Activated naive CD4-positive, alpha-beta T cell treated with anti-CD3 and anti-CD28 coated beads, Interleukin-2, amount 50 U/mL, for 24 hours (primary cell): Measurements from ENCODE around the gene SH3RF3.

Experiments
- H3K27ac Mint-ChIP-seq: one replicate; pipeline ENCODE4 v1.8.0; 2021; ENCODE audit warnings: mild to moderate bottlenecking, mixed read lengths
- H3K27me3 Mint-ChIP-seq: one replicate; pipeline ENCODE4 v1.8.0; 2021; ENCODE audit warnings: mixed read lengths
- H3K36me3 Mint-ChIP-seq: one replicate; pipeline ENCODE4 v1.8.0; 2021; ENCODE audit warnings: mixed read lengths
- H3K4me1 Mint-ChIP-seq: one replicate; pipeline ENCODE4 v1.8.0; 2021; ENCODE audit warnings: mixed read lengths
- H3K4me3 Mint-ChIP-seq: one replicate; pipeline ENCODE4 v1.8.0; 2021; ENCODE audit warnings: mild to moderate bottlenecking, mixed read lengths
- H3K9me3 Mint-ChIP-seq: one replicate; pipeline ENCODE4 v1.8.0; 2021; ENCODE audit warnings: mixed read lengths

The SH3RF3 gene

DNA sequence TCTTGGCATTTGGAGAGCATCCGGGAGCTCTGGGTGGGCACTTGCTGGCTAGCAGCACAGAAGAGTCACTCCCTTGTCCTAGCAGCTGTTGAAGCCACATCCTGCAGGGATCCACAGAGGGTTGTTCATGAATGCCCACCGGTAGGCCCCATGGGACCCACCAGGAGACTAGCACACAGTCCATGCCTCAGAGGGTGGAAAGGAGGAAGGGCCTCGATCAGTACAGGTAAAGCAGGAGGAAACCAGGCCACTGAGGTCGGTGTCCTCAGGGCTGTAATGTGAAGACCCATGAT is 279.0 kb downstream of the SH3RF3 start:
- Mint-ChIP-seq H3K27me3 (no peaks in the 10 kb centered on the region), H3K4me3 (no peak overlapping the region), H3K36me3 (no peaks in the 10 kb centered on the region), H3K9me3 (no peaks in the 10 kb centered on the region), H3K27ac (no peak overlapping the region), H3K4me1 (no peaks in the 10 kb centered on the region)

DNA sequence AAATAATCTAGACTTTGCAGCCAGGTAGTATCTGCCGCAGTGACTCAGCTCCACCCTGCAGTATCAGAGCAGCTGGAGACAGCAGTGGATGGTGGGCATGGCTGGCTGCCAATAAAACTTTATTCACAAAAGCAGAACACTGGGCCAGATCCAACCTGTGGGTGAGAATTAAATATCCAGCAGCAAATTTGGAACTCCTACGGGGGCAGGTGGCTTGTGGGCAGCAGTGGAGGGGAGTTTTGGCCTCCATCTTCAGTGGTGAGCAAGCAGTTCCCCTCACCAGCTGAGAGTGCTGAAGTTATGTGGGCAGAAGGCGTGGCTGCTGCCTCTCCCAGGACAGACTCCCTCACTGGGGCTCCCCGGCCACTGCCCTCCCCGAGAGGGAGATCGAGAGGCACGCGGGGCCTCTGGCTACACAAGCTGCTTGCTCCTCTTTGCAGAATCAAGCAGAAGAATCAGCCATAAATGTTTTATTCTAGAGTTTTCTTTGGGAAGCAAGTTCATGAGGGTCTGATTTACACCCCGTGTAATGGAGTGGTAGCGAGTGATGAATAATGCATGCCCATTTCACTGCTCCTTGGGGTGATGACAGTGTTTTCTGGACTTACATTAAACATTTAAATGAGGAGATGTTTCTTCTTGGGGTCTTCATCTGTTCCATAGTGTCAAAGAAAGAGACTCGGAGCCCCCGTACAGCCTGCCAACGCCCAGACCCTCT is 280.5 kb downstream of the SH3RF3 start:
- Mint-ChIP-seq H3K9me3 (no peaks in the 10 kb centered on the region), H3K4me1 (no peaks in the 10 kb centered on the region), H3K36me3 (no peaks in the 10 kb centered on the region), H3K27me3 (no peaks in the 10 kb centered on the region), H3K4me3 (no peak overlapping the region), H3K27ac (no peak overlapping the region)

DNA sequence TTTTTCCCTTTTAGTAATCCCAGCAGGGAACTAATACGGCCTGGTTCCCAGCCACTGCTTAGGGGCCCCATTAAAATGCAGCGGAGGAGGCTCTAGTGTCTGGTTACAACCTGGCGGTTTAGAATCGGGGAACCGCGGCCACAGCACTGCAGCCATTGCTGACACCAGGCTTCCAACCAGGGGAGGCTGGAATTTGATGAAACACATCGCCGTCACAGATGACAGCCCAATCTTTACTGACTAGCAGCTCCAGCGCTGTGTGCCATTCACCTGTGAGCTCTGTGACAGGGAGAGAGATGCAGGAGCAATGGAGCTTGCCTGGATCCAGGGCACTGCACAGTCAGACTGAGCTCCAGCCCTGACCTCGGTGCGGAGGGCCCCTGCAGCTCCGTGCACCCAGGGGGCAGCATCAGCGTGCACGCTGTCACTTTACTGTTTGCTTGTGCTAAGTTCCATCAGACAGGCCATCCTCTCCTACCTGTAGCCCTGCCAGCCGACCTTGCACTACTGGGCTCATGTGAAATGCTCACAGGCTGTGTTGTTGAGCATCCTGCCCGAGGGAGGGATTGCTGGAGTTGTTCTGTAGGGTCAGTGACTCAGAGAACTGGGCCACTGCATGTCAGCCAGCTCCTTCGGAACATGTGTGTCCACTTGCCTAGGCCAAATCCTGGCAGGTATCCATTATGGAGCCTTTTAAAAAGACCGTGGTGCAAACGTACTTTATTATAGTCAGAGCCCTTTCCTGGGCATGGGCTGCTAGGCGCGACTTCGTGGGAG is 281.2 kb downstream of the SH3RF3 start:
- Mint-ChIP-seq H3K4me1 (no peaks in the 10 kb centered on the region), H3K36me3 (no peaks in the 10 kb centered on the region)

DNA sequence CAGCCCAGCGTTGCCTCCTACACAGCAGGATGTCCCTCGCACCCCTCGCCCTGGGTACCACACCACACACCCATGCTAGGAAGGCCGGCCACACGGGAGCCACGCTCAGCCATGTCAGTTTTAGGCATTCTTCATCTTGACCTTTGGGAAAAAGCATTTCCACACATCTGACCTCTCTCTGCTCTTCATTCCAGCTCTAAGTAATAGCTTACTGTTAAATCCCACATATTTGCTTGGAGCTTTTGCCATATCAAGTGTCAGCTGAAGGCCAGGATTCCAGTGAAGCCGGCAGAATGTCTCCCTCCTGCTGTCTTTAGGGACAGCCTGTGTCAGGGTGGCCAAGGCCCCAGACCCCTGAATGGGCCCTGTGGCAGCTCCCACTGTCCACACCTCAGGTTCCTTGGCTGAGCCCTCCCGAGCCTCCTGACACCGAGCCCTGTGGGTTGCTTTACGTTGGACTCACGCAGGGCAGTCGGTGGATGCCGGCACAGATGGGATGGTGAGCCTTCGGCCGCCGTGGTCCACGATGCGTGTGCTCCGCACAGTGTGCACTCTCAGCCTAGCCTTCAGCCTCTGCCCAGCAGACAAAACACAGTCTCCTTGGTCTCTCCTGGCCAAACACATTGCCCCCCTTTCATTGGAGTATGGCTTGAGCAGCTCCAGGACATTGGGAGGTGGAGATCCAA is 282.8 kb downstream of the SH3RF3 start:
- H3K27me3 Mint-ChIP-seq = no peaks in the 10 kb centered on the region
- H3K4me1 Mint-ChIP-seq = no peaks in the 10 kb centered on the region
- no peak overlapping the region for H3K4me3 Mint-ChIP-seq
- H3K27ac Mint-ChIP-seq = no peak overlapping the region
- no peaks in the 10 kb centered on the region for H3K36me3 Mint-ChIP-seq
- H3K9me3 Mint-ChIP-seq = no peaks in the 10 kb centered on the region

More for the DNA sequence above, 281.2 kb downstream of the SH3RF3 start:
- Mint-ChIP-seq H3K4me3 (no peak overlapping the region), H3K9me3 (no peaks in the 10 kb centered on the region), H3K27ac (no peak overlapping the region), H3K27me3 (no peaks in the 10 kb centered on the region)

DNA sequence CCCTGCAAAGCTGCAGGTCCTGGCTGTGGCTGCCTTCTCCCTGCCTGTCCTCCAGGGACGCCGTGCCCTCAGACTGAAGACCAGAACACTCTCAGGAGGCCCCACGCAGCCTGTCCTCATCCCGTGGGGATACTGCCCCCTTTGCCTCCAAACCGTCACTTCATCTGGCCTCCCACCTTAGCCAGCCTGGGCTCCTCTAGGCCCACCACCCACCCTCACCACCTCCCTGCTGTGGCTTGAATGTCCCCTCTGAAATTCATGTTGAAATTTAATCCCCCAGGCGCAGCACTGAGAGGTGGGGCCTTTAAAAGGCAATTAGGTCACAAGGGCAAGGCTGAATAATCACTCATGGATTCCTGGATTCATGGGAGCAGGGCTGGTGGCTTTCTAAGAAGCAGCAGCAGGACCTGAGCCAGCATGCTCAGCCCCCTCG is 286.6 kb downstream of the SH3RF3 start:
- Mint-ChIP-seq H3K9me3 (no peaks in the 10 kb centered on the region), H3K4me1 (no peaks in the 10 kb centered on the region), H3K36me3 (no peaks in the 10 kb centered on the region), H3K27ac (no peak overlapping the region), H3K27me3 (no peaks in the 10 kb centered on the region), H3K4me3 (no peak overlapping the region)

DNA sequence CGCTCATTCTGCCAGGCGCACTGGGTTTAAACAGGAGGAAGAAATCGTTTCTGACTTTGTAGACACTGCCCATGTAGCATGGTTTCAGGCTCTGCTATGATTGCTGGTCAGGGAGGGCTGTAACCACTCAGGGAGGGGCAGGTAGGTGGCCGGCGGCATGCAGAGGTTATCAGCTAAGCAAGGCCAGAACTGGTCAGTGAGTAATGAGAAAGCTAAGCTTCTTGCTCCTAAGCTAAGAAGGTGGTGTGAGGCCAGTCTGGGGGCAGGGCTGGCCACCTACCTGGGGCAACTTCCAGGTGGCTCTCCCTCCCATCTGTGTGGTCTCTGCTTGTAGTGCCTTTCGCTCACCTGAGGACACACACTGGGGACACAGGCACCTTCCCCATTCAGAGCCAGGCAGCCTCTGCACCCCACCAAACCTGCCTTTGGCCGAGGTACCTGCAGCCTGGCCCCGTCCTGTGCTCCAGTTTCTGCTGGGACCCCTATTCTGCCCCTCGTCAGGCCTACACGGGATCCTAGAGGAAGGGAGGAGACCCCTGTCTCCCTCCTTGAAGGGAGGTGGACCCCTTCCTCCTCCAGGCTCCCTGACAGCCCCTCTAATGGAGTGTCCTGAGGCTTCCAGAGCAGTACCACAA is 288.8 kb downstream of the SH3RF3 start:
- Mint-ChIP-seq H3K27me3 (no peaks in the 10 kb centered on the region), H3K4me1 (no peaks in the 10 kb centered on the region), H3K36me3 (no peaks in the 10 kb centered on the region), H3K4me3 (no peak overlapping the region), H3K9me3 (no peaks in the 10 kb centered on the region), H3K27ac (no peak overlapping the region)

DNA sequence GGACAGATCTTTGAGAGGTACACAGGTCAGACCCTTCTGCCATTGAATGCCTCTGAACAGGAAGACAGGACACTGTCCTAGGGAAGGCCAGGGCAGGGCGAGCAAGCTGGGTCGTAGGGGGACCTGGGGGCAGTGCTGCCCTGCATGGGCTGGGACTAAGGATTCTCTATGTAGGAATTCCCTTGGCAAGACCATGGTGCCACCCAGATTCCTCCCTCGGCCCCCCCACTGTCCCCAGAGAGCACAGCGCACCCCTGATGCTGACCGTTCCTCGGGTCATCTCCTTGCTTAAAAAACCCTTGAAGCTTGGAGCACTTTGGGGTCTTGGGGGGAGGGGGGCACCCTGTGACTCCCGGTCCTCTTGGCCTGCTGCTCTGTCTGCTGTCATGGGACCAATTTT is 289.7 kb downstream of the SH3RF3 start:
- no peaks in the 10 kb centered on the region for H3K27me3 Mint-ChIP-seq
- no peaks in the 10 kb centered on the region for H3K36me3 Mint-ChIP-seq
- H3K4me3 Mint-ChIP-seq = no peak overlapping the region
- H3K9me3 Mint-ChIP-seq = no peaks in the 10 kb centered on the region
- no peak overlapping the region for H3K27ac Mint-ChIP-seq
- no peaks in the 10 kb centered on the region for H3K4me1 Mint-ChIP-seq

DNA sequence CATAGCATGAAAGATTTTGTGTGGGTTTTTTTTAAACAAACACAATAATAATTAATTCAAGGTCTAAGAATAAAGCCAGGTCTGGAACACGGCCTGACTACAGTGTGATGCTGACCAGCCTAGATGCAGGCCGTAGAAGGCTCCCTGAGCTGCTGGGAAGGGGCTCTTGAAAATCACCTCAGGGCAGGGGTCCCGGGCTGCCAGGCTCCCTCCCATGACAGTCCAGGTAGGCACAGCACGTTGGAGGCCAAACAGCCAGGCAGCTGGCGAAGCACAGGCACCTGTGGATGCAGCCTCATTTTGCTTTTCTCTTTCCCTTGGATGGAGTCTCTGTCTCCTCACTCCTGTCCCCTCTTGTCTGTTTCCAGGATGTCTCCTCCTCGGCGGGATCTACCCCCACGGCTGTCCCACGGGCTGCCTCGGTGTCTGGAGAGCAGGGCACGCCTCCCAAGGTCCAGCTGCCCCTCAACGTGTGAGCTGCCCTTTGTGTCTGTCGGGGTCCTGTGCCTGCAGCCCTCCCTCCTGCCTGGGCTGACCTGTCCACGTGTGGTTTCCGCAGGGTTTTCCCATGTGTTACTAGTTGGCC is 290.3 kb downstream of the SH3RF3 start:
- Mint-ChIP-seq H3K4me1 (no peaks in the 10 kb centered on the region), H3K27ac (no peak overlapping the region), H3K4me3 (no peak overlapping the region), H3K27me3 (no peaks in the 10 kb centered on the region), H3K36me3 (no peaks in the 10 kb centered on the region), H3K9me3 (no peaks in the 10 kb centered on the region)

DNA sequence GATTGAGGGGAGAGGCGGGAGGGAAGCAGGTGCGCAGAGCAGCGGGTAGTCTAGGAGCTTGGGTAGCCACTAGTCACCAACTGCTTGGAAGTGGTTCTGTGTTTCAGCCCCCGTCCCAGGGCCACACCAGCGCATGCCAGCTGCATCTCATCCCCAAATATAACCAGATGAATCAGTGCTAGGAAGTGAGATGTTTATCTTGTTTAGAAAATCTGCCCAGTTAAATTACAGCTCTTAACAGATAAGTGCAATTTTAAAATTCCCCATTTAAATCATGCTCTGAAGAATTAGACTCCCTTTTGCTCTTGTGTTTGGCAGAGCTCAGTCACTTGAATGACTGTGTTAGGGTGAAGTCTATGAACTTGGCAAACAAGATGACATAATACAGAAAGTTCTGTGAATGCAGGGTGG is 291.0 kb downstream of the SH3RF3 start:
- Mint-ChIP-seq H3K4me3 (no peak overlapping the region), H3K27ac (no peak overlapping the region), H3K9me3 (no peaks in the 10 kb centered on the region)

DNA sequence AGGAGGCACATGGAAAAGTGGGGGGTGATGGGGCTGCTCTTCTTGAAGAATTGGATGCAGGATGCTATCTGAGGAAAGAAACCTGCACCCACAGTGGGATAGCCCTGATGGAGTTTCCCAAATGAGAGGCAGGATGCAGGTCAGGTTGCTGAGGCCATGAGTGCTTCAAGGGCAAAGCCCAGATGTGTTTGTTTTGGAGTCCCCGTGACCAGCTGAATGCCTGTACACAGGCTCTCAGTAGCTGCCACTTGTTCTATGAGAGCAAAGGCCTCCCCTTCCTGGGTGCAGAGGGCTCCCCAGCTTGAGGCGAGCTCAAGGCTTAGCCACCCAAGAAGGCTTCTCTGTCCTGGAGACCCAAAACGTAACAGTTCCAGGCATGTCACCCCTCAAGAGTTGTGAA is 292.1 kb downstream of the SH3RF3 start:
- no peak overlapping the region for H3K27ac Mint-ChIP-seq
- H3K9me3 Mint-ChIP-seq = no peaks in the 10 kb centered on the region
- no peaks in the 10 kb centered on the region for H3K27me3 Mint-ChIP-seq

More for the DNA sequence above, 291.0 kb downstream of the SH3RF3 start:
- no peaks in the 10 kb centered on the region for H3K27me3 Mint-ChIP-seq
- no peaks in the 10 kb centered on the region for H3K36me3 Mint-ChIP-seq
- no peaks in the 10 kb centered on the region for H3K4me1 Mint-ChIP-seq

DNA sequence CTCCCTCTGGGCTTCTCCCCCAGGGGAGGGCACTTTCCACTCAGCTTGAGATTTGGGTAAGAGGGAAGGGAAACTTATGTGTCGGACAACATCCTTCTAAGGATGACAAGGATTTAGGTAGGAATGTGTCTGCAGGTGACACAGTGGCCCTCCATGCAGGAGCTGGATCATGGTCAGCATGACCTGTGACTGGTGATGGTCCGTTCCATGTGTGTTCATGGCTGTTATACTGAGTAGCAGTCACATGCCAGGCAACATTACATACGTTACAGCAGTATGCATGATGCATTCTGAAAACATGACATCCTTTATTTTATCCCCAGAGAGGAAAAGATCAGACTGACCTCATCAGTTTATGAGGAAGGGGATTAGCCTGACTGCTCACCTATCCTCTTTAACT is 292.6 kb downstream of the SH3RF3 start:
- no peak overlapping the region for H3K4me3 Mint-ChIP-seq
- no peaks in the 10 kb centered on the region for H3K27me3 Mint-ChIP-seq
- no peaks in the 10 kb centered on the region for H3K9me3 Mint-ChIP-seq
- no peaks in the 10 kb centered on the region for H3K36me3 Mint-ChIP-seq
- H3K4me1 Mint-ChIP-seq = no peaks in the 10 kb centered on the region
- H3K27ac Mint-ChIP-seq = no peak overlapping the region

More for the DNA sequence above, 292.1 kb downstream of the SH3RF3 start:
- Mint-ChIP-seq H3K36me3 (no peaks in the 10 kb centered on the region), H3K4me3 (no peak overlapping the region), H3K4me1 (no peaks in the 10 kb centered on the region)

DNA sequence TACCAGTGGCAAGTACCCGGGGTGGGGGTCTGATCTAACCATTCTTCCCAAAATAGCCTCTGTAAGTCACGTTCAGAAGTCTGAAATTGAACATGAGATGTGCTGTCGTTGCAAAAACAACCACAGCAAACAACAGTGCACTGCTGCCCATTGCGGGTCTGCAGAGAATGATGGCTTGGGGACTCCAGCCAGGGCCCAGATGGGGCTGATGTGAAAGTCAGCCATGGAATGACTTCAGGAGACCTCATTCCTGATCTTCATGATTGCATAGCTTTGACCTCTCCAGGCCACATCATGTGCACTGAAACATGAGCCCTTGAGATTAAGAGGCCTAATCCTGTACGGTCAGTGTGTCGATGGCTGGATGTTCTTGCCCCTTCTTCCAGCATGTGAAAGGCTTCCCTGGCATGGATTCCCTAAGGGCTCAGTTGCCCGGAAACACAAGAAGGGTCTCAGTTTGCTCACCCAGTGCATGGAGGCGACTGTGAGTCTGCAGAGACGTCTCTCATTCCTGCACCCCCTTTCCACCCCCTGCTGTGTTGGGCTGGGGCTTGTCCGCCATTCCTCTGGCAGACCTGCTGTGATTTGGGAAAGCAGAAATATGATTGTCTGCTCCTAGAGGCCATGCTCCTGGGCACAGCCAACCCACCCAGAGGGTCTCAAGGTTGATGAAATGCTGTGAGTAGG is 293.2 kb downstream of the SH3RF3 start:
- Mint-ChIP-seq H3K4me3 (no peak overlapping the region), H3K27me3 (no peaks in the 10 kb centered on the region), H3K9me3 (no peaks in the 10 kb centered on the region), H3K27ac (no peak overlapping the region), H3K4me1 (no peaks in the 10 kb centered on the region), H3K36me3 (no peaks in the 10 kb centered on the region)

DNA sequence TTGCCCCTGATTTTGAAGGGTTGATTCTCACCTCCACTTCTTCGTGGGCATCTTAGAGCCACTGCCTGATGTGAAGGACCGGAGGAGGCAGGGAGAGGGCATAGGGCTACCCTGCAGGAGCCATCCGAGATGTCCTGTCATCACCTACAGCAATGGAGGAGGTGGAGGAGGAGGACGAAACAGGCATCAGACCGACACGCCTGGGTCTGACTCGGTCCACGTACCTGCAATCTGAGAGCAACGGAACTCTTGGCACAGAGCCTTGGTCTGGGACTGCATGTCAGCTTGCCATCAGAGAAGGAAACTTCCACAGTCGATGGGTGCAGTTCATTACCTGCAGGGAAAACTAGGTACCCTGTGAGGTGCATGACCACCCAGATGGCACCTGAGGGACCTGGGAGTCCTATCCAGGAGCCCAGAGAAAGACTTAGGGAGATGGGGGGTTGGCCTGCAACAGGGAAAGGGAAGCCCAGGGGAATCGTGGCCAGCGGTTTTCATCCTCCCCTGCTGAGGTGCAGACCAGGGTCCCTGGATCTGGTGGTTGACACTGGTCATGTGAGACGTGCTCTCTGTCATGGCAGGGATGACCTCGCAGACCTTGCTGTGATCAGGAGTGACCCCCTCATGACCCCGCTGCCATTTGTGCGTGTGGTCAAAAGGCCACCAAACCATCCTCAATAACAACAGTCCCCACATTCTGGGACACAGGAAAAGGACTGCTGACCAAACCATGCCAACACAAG is 293.9 kb downstream of the SH3RF3 start:
- Mint-ChIP-seq H3K9me3 (no peaks in the 10 kb centered on the region), H3K4me3 (no peak overlapping the region), H3K27me3 (no peaks in the 10 kb centered on the region), H3K4me1 (no peaks in the 10 kb centered on the region), H3K27ac (no peak overlapping the region), H3K36me3 (no peaks in the 10 kb centered on the region)

DNA sequence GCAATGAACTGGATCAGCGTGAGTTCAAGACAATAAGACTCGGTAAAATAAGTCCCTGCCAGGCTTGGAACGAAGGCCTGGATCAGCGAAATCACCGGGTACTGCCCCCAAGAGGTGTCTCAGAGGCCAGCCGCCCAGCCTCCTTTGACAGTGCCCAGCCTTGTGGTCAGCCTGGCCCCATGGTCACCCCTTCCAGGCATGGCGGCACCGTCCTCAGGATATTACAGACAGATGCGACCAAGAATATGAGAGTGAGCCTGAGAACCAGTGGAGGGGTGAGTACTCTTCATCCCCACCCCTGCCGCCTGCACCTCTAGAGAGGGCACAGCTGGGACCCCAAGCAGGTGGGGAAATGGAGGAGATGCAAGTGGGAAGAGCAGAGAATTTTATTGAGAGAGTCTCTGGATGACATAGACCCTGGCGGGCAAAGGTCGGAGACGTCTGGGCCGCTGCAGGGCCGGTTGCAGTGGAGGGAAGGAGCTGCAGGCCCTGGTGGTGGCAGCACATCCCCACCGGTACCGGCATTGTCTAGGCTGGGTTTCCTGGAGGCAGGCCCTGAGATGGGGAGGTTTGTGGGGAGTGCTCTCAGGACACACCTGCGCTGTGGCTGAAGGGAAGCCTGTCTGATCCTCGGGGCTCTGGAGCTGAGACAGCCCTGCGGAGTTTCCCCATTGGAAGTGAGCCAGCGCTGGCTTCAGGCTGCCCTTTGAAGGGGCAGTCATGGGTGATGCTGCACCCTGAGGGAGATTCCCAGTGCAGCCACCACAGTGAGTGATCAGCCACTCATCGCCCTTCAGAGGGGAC is 294.8 kb downstream of the SH3RF3 start:
- H3K9me3 Mint-ChIP-seq = no peaks in the 10 kb centered on the region
- peak overlapping the region; percentile 39 for H3K27ac Mint-ChIP-seq
- no peaks in the 10 kb centered on the region for H3K4me1 Mint-ChIP-seq
- no peaks in the 10 kb centered on the region for H3K36me3 Mint-ChIP-seq
- H3K27me3 Mint-ChIP-seq = no peaks in the 10 kb centered on the region
- no peak overlapping the region for H3K4me3 Mint-ChIP-seq
